Measurements from ENCODE around the gene SLC35D1.

DNA sequence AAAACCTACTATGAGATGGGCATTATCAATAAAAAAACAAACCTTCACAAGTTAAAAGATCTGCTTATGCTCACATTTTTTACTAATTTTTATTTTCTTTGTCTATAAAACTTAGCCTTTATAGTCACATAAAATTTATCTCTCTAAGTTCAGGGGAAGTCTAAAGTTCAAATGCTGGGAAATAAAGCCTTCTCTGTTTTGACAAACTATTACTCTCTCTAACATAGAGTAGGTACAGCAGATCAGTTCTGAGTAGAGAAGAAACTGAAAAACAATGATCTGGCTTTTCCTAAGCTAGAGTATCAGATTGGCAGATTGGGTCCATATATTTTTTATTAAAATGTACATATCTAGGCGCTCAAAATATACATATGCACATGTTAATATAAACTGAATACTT lies 49.6 kb upstream of the SLC35D1 start:
- TF ChIP-seq, protein P1, sequence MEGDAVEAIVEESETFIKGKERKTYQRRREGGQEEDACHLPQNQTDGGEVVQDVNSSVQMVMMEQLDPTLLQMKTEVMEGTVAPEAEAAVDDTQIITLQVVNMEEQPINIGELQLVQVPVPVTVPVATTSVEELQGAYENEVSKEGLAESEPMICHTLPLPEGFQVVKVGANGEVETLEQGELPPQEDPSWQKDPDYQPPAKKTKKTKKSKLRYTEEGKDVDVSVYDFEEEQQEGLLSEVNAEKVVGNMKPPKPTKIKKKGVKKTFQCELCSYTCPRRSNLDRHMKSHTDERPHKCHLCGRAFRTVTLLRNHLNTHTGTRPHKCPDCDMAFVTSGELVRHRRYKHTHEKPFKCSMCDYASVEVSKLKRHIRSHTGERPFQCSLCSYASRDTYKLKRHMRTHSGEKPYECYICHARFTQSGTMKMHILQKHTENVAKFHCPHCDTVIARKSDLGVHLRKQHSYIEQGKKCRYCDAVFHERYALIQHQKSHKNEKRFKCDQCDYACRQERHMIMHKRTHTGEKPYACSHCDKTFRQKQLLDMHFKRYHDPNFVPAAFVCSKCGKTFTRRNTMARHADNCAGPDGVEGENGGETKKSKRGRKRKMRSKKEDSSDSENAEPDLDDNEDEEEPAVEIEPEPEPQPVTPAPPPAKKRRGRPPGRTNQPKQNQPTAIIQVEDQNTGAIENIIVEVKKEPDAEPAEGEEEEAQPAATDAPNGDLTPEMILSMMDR (conservative IDR thresholded peaks at IDR 0.05 in 1 of 2, IDR thresholded peaks at IDR 0.05 in 1 of 2; ENCODE audit: low read depth in 1 of 2, low read length in 2 of 2) = no peak
- TF ChIP-seq EZH2 (IDR thresholded peaks at IDR 0.05; ENCODE audit: low read length, missing control alignments) = no peak
